Kidney (tissue), 14 donors: ENCODE data around the gene ASPN. TPM values are rescaled to one million over a fixed set of nuclear protein-coding genes. Genes with fewer than 3 reads are reported as not detected.

ENCODE experiments used
- DNase-seq, 5 donors: peaks; one replicate each; pipeline ENCODE4 v3.0.0-alpha.2; 2013 to 2020
- FAIRE-seq: peaks from 2 replicates; lab custom pipeline; 2012; peaks lifted over from hg19 to GRCh38; lab: Jason Lieb, UNC
- H3K27ac ChIP-seq, 2 donors: one replicate each; pipeline ENCODE4 v1.7.0; 2013; ENCODE audit warnings: low read depth in 2 of 2, low read length in 2 of 2, inconsistent platforms in 1 of 2
- H3K27me3 ChIP-seq: one replicate; pipeline ENCODE4 v1.7.1; 2013; ENCODE audit warnings: low read length, inconsistent platforms; ENCODE audit not compliant: control insufficient read depth, insufficient read depth
- H3K36me3 ChIP-seq, 3 donors: one replicate each; pipeline versions ENCODE4 v1.7.0 to v1.7.1; 2013; ENCODE audit warnings: low read length in 3 of 3, control low read depth in 1 of 3, inconsistent platforms in 1 of 3; ENCODE audit not compliant: insufficient read depth in 3 of 3, control insufficient read depth in 2 of 3
- H3K4me1 ChIP-seq, 3 donors: one replicate each; pipeline versions ENCODE4 v1.7.0 to v1.7.1; 2013; ENCODE audit warnings: low read length in 3 of 3, inconsistent platforms in 1 of 3, low read depth in 1 of 3; ENCODE audit not compliant: control insufficient read depth in 2 of 3, insufficient read depth in 2 of 3
- H3K4me3 ChIP-seq, 3 donors: one replicate each; pipeline versions ENCODE4 v1.7.0 to v1.8.1; 2013; ENCODE audit warnings: low read length in 3 of 3, control low read depth in 1 of 3, inconsistent platforms in 1 of 3
- H3K9ac ChIP-seq, 3 donors: one replicate each; pipeline versions ENCODE4 v1.7.0 to v1.7.1; 2013; ENCODE audit warnings: low read length in 3 of 3, control low read depth in 1 of 3, inconsistent platforms in 1 of 3
- H3K9me3 ChIP-seq, 3 donors: one replicate each; pipeline versions ENCODE4 v1.7.0 to v1.7.1; 2013; ENCODE audit warnings: low read length in 3 of 3, control low read depth in 1 of 3, inconsistent platforms in 1 of 3; ENCODE audit not compliant: control insufficient read depth in 2 of 3, insufficient read depth in 1 of 3
- CTCF ChIP-seq: IDR thresholded peaks from 3 replicates; pipeline ENCODE4 v1.5.1; 2012; ENCODE audit warnings: mild to moderate bottlenecking, moderate library complexity, borderline replicate concordance; ENCODE audit not compliant: insufficient read depth; ENCODE audit errors: extremely low read depth
- intact Hi-C: fragments of 100-400 bp; cut with DNase I; formaldehyde crosslinking; loops from one replicate; pipeline ENCODE4 v1.11.1; 2022
- polyA plus RNA-seq: library from polyadenylated mRNA; stranded (reverse); fragments of 350-450 nt; fragmentation: Illumina TruSeq; extraction: RNeasy Lipid Tissue Mini Kit (QIAGEN cat#74804); gene quantifications from one replicate; pipeline ENCODE4 v1.2.3, GENCODE V29; 2014; ENCODE audit warnings: low read depth, low replicate concordance; ENCODE audit not compliant: insufficient read depth
- total RNA-seq: library from RNA; stranded (reverse); fragmentation: NEBNext Ultra II Directional; extraction: Animal tissue kit (Norgen Biotek cat#: 25700); gene quantifications from one replicate; pipeline ENCODE4 v1.2.1, GENCODE V29; 2021
- donor health status: control.
- donor health status: control.
- donor health status: control.
- donor health status: control.
- donor health status: control.
- donor health status: DM: yes; HTN: yes; CAD: no.
- donor health status: Normal renal cell carcinoma (clear cell type).

Gene ASPN
- total and polyA plus RNA-seq, 2 donors from 2014 or later, result 1.5 to 3.2 TPM

DNA sequence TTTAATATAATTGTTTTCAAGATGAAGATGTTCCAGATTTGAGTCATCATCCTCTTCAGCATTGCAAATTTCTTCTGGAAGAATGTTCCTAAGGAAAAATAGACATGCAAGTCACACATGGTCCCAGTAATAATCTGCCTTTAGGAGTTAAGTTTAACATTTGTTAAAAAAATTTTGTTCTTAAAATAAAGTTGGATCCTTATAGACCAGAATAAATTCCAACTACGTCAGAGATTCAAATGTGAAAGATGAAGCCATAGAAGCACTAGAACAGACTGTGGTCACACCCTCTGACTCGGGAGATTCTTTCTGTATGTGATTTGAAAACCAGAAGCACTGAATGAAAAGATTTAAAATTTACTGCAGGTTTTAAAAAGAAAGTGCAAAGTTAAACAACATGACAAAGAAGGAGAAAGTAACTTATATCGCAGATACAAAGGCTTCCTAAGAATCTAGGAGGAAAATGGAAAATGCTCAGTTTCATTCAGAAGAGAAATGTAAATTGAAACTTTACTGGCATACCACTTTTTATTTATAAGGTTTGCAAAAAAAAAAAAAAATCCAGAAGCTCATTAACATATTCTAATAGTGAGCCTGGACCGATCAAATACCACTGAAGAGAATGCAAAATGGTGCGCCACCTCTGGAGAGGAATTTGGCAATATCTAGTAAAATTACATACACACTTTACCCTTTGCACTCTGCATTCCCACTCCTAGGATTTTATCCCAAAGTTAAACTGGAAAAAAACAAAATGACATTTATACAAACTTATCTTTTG lies 14.3 kb upstream of the ASPN start:
- FAIRE-seq, result no peak
- intact Hi-C loops, result no loop called here
- Histone ChIP-seq H3K27ac (no peak overlapping the region), H3K27me3 (no peaks in the 10 kb centered on the region), H3K9me3 (no peaks in the 10 kb centered on the region), H3K4me3 (no peak overlapping the region), H3K4me1 (no peaks in the 10 kb centered on the region), H3K36me3 (no peaks in the 10 kb centered on the region), H3K9ac (no peak overlapping the region)
- TF ChIP-seq CTCF, result no peak
- no peak for DNase-seq

DNA sequence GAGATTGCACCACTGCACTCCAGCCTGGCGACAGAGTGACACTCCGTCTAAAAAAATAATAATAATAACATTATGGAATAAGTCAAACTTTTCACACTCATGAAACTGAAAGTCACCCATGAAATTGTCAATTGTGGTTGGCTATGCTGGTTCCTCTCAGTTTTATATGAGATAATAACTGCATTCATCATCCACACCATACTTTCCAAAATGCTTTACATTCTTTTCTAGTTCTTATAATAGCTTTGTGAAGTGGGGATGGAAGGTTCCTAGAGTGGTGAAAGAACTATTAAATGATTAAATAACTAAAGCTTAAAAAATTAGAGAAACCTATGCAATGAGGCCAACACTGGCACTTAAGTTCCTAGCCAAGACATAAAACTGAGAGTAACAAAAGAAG lies 12.6 kb upstream of the ASPN start:
- DNase-seq, result no peak
- no peaks in the 10 kb centered on the region for H3K36me3 ChIP-seq

GRCh38 chr9:92493749-92494387 lies 11.6 kb upstream of the ASPN start:
- intact Hi-C loops, result no loop called here
- Histone ChIP-seq H3K9ac (no peak overlapping the region), H3K27ac (no peak overlapping the region), H3K4me3 (no peak overlapping the region), H3K4me1 (no peaks in the 10 kb centered on the region), H3K9me3 (no peaks in the 10 kb centered on the region), H3K36me3 (no peaks in the 10 kb centered on the region), H3K27me3 (no peaks in the 10 kb centered on the region)
- DNase-seq (no peak), FAIRE-seq (no peak)
- TF ChIP-seq CTCF, result no peak

More for the DNA sequence above, 12.6 kb upstream of the ASPN start:
- intact Hi-C loops, result no loop called here
- Histone ChIP-seq H3K4me3 (no peak overlapping the region), H3K4me1 (no peaks in the 10 kb centered on the region), H3K9ac (no peak overlapping the region), H3K27me3 (no peaks in the 10 kb centered on the region), H3K27ac (no peak overlapping the region), H3K9me3 (no peaks in the 10 kb centered on the region)
- no peak for FAIRE-seq
- no peak for TF ChIP-seq CTCF
